Measurements from ENCODE around the gene DHX8.

GRCh38 chr17:43526886-43527648 is 43.3 kb downstream of the DHX8 start:
- no peak for TF ChIP-seq CTCF (conservative IDR thresholded peaks at IDR 0.05)
- TF ChIP-seq ZFX (IDR thresholded peaks at IDR 0.05) = no peak

Measured in C4-2B (cell line).